Liver (tissue), 3 donors: ENCODE data around the gene ZMYND11.

Source experiments
- EGR1 ChIP-seq, 2 donors: IDR thresholded peaks; 2 replicates each; pipeline ENCODE4 v1.6.1; 2016 to 2018; ENCODE audit warnings: antibody characterized with exemption in 2 of 2, low read depth in 2 of 2
- FOXA1 ChIP-seq: IDR thresholded peaks from 2 replicates; pipeline ENCODE4 v1.6.1; 2016; ENCODE audit warnings: antibody characterized with exemption
- GABPA ChIP-seq, 2 donors: IDR thresholded peaks in 1 of 2; conservative IDR thresholded peaks in 1 of 2; 2 replicates each; pipeline ENCODE4 v1.6.1; 2016; ENCODE audit warnings: antibody characterized with exemption in 2 of 2, mild to moderate bottlenecking in 1 of 2, moderate library complexity in 1 of 2
- JUND ChIP-seq, 2 donors: IDR thresholded peaks; 2 replicates each; pipeline ENCODE4 v1.6.1; 2016; ENCODE audit warnings: antibody characterized with exemption in 2 of 2
- NR2F2 ChIP-seq: IDR thresholded peaks from 2 replicates; pipeline ENCODE4 v1.6.1; 2016; ENCODE audit warnings: antibody characterized with exemption
- RAD21 ChIP-seq, 2 donors: IDR thresholded peaks; 2 replicates each; pipeline ENCODE4 v1.6.1; 2016; ENCODE audit warnings: antibody characterized with exemption in 2 of 2, mild to moderate bottlenecking in 2 of 2
- RXRA ChIP-seq, 2 donors: IDR thresholded peaks; 2 replicates each; pipeline ENCODE4 v1.6.1; 2017 to 2018; ENCODE audit warnings: antibody characterized with exemption in 2 of 2, mild to moderate bottlenecking in 1 of 2
- SP1 ChIP-seq: IDR thresholded peaks from 2 replicates; pipeline ENCODE4 v1.6.1; 2018; ENCODE audit warnings: antibody characterized with exemption, mild to moderate bottlenecking
- TAF1 ChIP-seq: conservative IDR thresholded peaks from 2 replicates; pipeline ENCODE4 v1.6.1; 2016; ENCODE audit warnings: antibody characterized with exemption, mild to moderate bottlenecking
- YY1 ChIP-seq: IDR thresholded peaks from 2 replicates; pipeline ENCODE4 v1.6.1; 2016; ENCODE audit warnings: antibody characterized with exemption, mild to moderate bottlenecking
- TF ChIP-seq, protein P1 (sequence below): fragments of 150-350 bp; IDR thresholded peaks from 2 replicates; pipeline ENCODE4 v1.5.1; 2017; ENCODE audit warnings: improper control_type of control experiment, low read depth, low read length; ENCODE audit not compliant: missing input control
- TF ChIP-seq, protein P2 (sequence below): IDR thresholded peaks from 2 replicates; pipeline ENCODE4 v1.6.1; 2016; ENCODE audit warnings: antibody characterized with exemption
- TF ChIP-seq, protein P3 (sequence below): IDR thresholded peaks from 2 replicates; pipeline ENCODE4 v1.6.1; 2016; ENCODE audit warnings: antibody characterized with exemption
- TF ChIP-seq, protein P4 (sequence below): IDR thresholded peaks from 2 replicates; pipeline ENCODE4 v1.6.1; 2016; ENCODE audit warnings: antibody characterized with exemption, mild to moderate bottlenecking
- donor health status: healthy.
- donor health status: healthy.

DNA sequence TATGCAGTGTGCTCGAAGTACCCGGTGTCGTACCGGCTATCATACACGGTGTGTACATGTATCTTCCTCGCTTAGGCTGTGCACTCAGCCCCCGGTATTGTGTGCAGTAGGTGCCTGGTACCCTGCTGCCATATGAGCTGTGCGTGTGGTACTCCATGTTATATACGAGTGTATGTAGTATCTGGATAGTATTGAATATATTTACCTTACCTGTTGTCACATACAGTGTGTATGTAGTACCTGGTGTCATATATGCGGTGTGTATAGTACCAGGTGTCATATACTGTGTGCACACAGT lies 1.2 kb downstream of the ZMYND11 start:
- TF ChIP-seq, protein P1, sequence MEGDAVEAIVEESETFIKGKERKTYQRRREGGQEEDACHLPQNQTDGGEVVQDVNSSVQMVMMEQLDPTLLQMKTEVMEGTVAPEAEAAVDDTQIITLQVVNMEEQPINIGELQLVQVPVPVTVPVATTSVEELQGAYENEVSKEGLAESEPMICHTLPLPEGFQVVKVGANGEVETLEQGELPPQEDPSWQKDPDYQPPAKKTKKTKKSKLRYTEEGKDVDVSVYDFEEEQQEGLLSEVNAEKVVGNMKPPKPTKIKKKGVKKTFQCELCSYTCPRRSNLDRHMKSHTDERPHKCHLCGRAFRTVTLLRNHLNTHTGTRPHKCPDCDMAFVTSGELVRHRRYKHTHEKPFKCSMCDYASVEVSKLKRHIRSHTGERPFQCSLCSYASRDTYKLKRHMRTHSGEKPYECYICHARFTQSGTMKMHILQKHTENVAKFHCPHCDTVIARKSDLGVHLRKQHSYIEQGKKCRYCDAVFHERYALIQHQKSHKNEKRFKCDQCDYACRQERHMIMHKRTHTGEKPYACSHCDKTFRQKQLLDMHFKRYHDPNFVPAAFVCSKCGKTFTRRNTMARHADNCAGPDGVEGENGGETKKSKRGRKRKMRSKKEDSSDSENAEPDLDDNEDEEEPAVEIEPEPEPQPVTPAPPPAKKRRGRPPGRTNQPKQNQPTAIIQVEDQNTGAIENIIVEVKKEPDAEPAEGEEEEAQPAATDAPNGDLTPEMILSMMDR = no peak
- TF ChIP-seq, protein P2, sequence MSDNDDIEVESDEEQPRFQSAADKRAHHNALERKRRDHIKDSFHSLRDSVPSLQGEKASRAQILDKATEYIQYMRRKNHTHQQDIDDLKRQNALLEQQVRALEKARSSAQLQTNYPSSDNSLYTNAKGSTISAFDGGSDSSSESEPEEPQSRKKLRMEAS = no peak
- TF ChIP-seq YY1 (no peak), JUND (IDR thresholded peaks at IDR 0.05) (no peak), FOXA1 (no peak), RXRA (IDR thresholded peaks at IDR 0.05) (no peak), TAF1 (no peak), SP1 (no peak), GABPA (IDR thresholded peaks at IDR 0.05 in 1 of 2, conservative IDR thresholded peaks at IDR 0.05 in 1 of 2) (no peak), NR2F2 (no peak), RAD21 (IDR thresholded peaks at IDR 0.05) (no peak), EGR1 (IDR thresholded peaks at IDR 0.05; ENCODE audit: low read depth in 2 of 2) (no peak)
- TF ChIP-seq, protein P3, sequence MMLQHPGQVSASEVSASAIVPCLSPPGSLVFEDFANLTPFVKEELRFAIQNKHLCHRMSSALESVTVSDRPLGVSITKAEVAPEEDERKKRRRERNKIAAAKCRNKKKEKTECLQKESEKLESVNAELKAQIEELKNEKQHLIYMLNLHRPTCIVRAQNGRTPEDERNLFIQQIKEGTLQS = no peak
- TF ChIP-seq, protein P4, sequence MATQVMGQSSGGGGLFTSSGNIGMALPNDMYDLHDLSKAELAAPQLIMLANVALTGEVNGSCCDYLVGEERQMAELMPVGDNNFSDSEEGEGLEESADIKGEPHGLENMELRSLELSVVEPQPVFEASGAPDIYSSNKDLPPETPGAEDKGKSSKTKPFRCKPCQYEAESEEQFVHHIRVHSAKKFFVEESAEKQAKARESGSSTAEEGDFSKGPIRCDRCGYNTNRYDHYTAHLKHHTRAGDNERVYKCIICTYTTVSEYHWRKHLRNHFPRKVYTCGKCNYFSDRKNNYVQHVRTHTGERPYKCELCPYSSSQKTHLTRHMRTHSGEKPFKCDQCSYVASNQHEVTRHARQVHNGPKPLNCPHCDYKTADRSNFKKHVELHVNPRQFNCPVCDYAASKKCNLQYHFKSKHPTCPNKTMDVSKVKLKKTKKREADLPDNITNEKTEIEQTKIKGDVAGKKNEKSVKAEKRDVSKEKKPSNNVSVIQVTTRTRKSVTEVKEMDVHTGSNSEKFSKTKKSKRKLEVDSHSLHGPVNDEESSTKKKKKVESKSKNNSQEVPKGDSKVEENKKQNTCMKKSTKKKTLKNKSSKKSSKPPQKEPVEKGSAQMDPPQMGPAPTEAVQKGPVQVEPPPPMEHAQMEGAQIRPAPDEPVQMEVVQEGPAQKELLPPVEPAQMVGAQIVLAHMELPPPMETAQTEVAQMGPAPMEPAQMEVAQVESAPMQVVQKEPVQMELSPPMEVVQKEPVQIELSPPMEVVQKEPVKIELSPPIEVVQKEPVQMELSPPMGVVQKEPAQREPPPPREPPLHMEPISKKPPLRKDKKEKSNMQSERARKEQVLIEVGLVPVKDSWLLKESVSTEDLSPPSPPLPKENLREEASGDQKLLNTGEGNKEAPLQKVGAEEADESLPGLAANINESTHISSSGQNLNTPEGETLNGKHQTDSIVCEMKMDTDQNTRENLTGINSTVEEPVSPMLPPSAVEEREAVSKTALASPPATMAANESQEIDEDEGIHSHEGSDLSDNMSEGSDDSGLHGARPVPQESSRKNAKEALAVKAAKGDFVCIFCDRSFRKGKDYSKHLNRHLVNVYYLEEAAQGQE = no peak
